ENCODE measurements around the gene RCSD1.

DNA sequence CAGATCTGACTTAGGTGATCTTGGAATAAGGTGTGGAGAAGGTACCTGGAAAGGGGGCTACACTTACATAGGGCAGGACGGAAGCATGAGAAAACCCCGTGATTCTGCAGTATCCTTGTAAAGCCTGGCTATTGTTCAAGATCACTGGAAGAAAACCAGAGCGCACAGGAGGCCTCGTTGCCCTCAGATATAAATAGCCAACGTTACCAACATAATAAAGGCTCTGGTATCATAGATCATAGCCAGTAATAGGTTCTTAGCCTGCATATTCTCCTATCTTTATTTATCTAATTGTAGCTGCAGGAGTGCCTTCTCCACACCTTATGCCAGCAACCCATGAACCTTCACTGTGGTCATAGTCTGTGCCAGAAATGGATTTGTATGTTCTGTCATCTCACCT, 55.8 kb downstream of the RCSD1 start:
- TF ChIP-seq POLR2A (IDR thresholded peaks at IDR 0.05) (no peak), CTCF (IDR thresholded peaks at IDR 0.05) (no peak)

All from uterus (tissue), 2 donors.